Left hindlimb (tissue), 1 donor: ENCODE results near the gene CHRD.

Experiments used
- DNase-seq: peaks from one replicate; pipeline ENCODE4 v3.0.0-alpha.2; 2018

CHRD gene

DNA sequence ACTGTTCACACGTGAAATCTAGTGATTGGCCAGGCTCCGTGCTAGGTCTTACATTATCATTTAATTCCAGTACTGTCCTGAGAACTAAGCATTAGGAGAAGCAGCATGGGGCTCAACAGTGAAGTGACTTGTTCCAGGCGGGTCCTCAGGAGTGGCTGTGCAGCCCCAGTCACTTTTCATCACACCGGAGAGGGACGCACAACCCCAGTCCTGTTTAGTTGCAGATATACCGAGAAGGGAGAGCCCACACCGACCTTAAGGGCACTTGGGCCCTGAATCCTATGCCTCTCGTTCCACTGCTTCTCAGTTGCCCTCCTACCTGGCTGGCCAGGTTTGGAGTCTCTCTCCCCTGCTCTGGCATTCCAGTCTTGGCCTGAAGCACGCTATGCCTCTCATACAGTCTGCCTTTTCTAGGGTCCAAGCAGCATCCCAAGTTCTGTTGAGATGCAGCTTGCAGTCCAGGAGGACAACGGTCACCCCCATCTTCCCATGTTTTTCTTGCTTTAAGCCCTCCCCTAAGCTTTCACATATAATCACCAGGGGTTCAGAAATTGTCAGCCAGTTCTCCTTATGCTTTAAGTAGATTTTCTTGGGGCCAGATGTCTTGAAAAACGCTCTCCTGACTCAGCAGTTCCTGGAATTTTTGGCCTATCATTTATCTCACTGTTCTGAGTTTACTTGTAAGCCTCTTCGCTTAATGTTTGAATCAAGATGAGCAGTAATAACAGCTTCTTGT is 32.4 kb upstream of the CHRD start:
- DNase-seq = no peak

DNA sequence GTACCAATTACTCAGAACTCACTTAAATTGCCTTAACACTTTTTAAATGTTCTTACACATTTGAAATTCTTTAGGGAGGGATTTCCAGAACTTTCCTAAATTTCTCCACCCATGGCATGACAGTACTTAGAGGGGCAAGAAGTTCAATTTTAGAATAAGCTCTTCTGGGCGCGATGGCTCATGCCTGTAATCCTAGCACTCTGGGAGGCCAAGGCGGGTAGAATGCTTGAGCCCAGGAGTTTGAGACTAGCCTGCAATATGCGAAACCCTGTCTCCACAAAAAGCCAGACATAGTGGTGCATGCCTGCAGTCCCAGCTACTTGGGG is 31.8 kb upstream of the CHRD start:
- DNase-seq = no peak

DNA sequence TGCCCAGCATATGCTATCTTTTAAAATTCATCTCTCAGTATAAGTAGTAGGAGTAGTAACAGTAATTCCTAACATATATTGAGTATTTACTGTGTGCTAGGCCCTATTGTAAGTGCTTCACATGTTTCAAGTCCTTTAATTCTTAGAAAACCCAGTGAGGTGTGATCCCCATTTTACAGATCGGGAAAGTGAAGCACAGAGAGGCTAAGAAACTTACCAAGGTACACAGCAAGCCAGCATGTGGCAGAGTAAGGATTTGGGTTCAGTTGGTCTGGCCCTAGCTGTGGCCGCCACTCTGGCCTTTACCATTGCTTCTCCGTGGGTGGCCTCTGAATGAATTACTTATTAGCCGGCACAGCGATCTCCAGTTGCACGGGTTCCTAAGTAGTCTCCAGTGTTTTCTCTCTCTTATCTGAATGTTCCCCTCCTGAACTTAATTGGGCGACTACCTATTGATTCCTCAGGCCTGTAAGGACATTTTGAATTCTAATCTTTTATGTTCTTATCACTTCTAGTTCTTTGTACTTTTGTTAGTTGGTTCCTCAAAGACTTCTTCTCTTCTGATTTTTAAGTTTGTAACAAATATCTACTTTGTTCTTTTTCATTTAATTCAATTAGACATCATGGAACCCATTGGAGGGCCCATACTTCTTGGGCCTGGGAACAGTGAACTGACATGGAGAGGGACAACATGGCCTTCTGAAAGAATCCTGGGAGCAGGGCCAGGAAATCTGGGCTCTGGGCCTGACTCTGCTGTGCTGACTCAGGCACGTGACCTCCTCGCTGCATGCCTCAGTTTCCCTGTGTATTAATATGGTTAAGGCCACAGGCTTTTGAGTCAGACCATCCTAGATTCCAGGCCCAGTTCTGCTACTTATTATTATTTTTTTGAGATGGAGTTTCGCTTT is 30.0 kb upstream of the CHRD start:
- DNase-seq = no peak

DNA sequence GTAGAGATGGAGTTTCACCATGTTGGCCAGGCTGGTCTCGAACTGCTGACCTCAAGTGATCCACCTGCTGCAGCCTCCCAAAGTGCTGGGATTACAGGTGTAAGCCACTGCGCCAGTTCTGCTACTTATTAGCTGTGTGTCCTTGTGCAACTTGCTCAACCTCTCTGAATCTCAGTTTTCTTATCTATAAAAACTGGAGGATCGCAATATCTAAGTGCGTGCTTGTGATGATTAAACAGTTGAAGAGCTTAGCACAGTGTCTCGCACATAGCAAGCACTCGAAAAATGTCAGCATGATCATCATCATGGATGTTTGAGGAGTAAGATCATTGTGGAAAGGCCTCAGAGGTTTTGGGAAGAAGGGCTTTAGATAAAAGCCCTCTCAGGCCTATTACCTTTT is 29.2 kb upstream of the CHRD start:
- DNase-seq = no peak

DNA sequence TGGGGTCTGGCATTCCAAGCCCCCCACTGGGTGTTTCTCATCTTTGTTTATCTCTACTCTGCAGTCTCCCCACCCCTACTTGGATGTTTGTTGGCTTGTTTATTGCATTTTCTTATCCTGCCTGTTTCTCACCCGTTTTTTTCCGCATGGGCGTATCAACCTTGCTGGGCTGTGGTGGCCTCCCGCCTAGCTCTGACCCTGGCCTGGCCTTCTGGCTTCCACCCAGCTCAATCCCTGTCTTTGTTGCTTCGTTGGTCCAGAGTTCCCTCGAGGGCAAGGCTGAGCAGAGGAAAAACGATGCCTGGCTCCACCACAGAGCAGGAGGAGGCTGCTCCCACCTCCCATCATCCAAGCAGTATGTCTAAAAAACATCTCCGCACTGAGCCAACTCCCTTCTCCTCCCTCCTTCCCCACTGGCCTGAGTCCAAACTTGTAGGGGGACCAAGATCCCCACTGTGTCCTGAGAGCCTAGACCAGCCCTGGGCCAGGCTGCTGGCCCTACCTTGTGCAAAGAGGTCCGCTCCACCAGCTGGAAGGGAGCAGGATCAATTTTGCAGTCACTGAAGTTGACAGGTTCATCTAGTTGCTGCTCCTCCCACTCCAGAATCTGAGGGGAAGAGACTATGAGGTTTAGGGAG is 28.2 kb upstream of the CHRD start:
- DNase-seq = no peak

DNA sequence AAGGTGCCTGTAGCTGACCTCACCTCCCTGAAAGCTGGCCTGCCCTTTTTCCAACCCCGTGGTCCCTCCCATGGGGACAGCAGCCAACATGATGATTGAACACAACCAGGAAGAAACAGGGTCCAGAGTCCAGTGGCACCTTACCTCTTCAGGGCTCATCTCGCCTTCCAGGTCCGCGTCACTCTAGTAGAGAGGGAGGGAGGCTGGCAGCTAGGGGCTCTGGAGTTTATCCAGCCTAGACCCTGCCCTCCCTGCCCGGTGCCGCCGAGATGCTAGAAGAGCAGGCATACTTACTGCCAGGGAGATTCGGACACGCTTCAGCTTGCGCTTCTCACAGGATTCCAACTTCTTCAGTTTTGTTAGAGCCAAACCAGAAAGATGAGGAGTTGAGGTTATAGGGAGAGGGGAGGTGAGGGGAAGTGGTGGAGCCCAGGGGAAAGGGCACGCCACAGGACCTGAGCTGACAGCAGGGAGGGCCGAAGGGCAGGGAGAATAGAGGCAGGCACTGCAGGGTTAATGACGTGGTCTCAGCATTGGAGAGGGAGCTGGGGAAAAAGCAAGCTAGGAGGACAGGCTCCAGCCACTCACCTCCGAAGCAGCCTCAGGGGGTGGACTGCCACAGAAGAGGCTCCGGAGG is 27.6 kb upstream of the CHRD start:
- DNase-seq = no peak

DNA sequence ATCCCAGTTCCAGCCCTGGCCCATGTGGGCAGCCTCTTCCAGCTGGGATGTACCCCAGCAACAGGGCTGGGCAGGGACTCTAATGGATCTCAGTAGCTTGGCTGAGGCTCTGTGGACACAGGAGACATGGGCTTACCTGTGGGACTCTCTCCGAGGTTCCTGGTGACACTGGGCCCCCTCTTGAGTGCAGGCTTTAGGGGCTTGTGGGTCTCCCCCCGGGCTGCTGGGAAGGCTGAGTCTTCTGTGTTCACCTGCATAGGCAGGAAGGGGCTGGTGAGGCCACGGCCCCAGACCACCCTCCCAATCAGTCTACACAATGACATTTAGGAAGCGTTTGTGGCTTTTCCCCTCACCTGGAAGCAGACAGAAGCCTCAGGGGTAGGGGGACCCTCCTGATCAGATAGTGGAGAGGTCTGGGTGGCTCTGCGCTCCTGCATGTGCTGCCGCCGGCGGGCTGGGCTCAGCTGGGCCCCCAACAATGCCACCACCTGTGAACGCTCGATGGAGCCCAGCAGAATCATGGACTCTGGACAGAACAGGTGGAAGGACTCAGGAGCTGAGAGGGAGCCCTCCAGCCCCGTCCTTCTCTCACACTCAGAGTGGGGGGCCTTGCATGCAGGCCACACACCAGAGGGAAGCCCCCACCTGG is 26.8 kb upstream of the CHRD start:
- DNase-seq = no peak

DNA sequence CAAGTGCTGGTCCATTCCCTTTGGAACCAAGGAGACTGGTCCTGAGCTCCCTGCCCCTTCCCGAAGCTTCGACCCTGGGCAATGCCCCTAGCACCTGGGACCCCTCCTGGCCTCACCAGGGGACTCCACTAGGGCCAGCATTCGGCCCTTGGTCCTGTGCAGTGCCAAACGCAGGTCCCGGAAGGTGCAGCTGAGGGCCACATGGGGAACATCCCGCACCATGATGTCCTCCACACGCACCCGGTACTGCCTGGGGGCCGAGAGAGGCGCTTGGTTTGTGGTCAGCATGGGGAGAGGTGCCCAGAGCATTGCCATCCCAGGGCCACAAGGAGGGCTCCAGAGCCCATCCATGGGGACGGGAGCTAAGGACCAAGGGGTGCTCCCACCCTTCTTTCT is 26.3 kb upstream of the CHRD start:
- no peak for DNase-seq

DNA sequence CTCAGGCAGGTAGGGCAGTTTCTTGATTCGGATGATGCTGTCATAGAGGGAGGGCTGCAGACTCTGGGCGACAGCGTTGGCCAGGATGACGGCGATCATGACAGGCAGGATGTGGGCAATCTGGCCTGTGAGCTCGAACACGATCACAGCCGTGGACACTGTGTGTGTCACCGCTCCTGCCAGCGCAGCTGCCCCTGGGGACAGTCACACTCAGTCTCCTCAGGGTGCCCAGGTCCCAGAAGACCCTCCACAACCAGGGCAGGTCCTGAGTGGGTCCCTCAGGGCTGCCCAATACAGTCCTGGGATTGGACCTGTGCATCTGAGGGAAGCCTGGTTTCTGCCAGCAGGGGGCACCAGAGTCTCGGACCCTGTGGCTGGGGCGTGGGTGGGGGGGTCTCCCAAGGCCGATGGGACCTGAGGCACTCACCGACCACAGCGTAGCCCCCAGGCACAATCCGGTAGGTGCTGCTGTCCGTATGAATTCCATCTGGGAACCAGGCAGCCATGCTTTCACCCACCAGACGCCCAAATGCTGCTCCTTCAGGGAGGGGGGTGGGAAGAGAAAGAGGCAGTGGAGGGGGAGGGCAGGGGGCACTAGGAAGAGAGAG is 25.6 kb upstream of the CHRD start:
- no peak for DNase-seq

DNA sequence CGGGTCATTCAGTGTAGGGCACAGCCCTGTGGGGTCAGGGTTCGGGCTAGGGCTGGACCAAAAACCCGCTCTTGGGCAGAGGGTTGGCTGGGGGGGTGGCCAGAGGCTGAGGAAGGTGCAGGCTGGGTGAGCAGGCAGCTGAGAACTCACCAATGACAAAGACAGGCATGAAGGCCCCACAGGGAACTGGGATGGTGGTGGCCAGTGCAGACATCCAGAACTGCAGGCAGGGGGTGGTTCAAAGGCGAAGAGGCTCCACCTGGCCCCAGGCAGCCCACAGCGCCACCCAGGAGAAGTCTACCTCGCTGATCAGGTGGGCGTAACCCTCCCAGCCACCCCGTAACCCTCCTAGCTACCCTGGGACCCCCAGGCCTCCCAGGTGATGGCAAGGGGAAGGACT is 25.1 kb upstream of the CHRD start:
- no peak for DNase-seq

DNA sequence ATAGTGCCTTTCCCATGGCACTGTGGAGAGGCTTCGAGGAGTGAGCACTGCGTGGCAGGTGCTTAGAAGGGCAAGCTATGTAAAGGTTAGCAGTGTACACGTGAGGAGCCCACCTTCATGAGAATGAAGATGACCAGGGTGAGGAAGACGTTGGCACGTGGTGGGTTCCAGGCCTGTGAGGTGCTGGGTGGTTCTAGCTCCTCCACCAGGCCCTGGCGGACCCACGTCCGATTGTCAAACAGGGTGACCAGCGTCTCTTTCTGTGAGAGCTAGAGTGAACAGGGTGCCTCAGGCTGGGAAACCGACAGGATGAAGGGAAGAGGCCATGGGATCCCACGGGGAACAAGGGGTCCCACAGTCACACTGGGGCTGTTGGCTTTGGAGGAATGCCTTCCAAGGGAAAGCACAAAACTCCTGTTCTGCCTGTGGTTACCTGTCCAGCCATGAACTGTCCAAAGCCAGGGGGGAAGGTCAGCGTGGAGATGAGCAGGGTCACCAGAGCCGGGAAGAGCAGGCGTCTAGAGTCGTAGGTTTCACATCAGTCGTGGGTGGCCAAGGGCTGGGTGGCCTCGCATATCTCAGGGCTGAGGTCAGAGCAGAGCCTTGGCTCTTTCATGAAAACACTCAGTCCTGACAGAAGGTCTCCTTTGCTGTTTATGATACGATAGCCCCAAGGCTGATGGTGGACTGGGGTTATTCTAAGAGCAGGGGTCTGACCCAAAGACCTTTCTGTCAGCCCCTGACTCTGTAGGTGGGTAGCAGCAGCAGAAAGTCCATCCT is 24.4 kb upstream of the CHRD start:
- no peak for DNase-seq

DNA sequence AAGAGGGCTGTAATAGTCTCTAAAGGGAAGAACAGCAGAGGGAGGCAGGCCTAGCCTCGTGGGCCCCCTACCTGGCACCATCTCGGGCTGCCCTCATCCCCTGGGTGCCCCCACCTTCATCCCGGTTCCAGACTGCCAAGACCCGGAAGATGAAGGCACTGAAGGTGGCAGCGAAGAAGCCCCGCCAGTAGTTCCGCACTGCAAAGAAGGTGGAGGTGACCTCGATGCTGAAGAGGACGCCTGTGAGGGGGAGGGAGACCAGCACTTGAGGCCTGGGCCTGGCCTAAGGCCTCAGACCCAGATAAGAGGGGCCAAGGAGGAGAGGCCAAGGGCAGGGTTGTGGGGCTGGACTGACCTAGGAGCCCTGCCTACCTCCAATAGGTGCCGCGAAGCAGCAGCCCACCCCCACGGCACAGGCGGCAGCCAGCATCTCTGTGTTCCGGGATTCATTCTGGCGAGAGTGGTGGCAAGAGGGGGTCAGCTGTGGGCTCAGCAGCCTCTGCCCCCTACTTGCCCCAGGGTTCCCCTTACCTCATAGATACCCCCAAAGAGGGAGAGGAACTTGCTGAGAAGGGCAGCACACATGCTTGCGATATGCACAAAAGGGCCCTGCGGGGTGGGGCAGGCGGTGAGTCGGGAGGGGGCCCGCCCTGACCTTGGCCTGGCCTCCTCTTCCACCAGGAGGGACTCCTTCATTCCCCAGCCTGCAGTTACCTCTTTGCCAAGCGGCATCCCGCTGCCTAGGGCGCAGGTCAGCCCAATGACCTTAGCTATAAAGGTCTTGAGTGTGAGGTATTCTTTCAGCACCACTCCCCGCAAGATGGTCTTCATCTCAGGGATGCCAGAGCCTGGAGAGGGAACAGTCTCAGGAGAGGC is 22.4 kb upstream of the CHRD start:
- no peak for DNase-seq

DNA sequence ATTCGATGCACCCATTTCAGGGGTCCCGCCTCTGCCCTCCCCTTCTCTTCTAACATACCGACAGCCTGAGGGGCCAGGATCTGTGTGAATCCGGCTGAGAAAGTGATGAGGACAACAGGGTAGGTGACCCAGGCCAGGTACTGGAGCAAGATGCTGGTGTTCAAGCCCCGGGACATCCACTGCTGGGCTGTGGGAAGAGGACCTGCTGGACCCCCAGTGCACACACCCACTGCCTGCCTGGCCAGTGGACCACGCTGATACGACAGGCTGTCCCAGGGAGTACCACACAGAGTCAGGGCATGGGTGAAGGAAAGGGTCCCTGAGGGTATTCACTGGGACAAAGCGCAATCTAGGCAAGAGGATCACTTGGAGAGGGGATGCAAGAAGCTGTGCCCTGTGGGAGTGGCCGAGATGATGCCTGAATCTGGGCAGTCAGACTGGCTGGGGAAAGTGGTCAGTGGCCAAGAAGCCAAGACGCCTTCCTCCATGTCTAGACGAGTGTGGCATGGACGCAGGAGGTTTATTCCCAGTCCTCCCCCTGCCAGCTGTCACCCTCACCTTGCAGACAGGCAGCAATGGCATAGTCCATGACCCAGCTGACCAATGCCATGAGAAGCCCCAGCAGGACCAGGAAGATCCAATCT is 21.6 kb upstream of the CHRD start:
- no peak for DNase-seq

DNA sequence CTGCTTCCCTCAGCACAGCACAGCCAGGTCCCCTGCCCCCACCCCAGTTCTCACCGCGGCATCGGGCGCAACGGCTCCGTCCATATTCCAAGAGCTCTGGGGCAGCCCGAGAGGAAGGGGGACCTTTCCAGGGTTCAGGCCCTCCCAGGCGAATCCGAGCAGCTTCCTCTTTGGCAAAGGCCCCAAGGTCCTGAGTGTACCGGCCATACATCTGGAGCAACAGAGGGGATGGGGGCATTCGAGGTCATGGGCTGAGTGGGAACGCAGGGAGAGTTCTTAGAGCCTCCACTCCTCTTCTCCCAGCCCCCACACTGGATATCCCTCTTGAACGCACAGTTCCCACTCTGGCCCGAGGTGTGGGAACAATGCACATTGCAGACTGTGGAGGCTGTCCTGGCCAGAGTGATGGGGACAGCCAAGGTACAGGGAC is 20.9 kb upstream of the CHRD start:
- no peak for DNase-seq

DNA sequence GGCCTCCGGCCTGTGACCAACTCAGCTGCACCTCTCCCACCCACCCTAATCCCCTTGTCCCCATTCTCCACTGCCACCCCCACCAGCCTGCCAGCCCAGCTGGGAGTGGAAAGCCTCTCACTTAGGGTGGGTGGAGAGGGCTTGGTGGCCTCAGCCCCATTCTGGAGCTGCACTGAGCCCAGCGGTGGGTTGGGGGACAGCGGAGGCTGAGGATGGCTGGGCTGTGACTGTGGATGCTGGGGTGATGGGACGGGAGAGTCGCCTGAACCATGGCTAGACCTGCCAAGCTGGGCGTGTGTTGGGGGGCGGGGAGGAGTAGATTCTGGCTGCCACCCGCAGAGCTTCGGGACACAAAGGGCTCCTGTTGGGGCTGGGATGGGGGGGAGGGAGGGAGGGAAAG is 20.2 kb upstream of the CHRD start:
- no peak for DNase-seq

DNA sequence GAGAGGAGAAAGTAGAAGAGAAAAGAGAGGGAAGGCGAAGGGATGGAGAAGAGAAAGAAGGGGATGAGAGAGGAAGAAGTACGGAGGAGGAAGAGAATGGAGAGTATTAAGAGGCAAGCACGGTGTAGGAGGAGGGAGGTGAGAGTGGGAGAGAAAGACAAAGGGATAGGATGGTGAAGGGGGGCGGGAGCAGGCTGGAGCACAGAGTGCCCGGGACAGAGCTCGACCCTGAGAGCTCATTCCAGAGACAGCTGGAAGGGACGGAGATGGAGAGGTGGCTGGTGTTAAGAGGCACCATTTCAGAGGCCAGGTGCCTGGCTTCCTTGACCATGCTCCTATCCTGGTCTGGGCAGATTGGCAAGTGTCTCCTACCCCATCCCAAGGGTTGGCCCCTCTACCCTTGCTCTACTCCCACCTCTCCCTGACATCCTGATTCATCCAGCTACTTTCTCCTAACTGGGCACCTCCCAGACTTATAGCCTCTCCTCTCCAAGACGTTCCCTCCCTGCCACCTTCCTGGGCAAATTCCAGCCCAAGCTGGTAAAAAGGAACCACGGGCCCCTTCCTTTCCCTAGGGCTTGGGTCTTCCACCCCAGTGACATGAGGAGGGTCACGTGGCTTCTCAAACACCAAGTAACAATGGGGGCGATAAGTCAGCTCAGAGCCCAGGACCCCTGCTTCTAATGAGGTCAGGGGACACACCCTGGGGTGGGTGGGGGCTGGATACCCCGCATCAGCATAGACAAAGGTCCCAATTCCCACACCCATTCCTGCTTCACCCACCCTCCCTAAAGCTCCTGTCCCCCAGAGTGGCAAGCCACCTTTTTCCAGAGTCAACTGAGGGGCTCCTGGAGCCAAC is 19.6 kb upstream of the CHRD start:
- no peak for DNase-seq

DNA sequence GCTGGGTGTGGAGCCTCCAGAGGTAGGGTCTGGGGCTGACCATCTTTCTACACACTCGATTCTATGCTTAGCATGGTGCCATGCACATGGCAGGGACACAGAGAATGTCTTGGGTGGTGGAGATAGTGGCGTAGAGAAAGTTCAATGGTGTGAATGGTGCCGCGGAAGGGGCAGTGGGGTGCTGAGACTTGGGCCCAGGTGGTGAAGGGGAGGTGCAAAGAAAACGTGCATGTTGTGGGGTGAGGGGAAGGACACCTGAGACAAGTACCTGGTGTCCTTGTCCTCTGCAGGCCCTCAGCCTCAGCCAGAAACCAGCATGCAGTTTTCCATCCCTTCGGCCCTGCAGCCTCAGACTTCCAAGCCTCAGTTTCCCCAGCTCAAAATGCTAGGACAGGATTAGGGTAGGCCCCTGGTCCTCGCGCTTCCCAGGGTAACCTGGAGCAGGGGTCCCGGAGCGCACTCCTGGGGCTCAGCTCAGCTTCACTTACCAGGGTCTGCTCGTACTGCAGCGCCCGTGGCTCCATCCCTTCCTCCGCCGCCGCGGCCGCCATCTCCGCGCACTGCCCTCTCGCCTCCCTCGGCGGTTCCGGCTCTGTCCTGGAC is 18.8 kb upstream of the CHRD start:
- DNase-seq = no peak

DNA sequence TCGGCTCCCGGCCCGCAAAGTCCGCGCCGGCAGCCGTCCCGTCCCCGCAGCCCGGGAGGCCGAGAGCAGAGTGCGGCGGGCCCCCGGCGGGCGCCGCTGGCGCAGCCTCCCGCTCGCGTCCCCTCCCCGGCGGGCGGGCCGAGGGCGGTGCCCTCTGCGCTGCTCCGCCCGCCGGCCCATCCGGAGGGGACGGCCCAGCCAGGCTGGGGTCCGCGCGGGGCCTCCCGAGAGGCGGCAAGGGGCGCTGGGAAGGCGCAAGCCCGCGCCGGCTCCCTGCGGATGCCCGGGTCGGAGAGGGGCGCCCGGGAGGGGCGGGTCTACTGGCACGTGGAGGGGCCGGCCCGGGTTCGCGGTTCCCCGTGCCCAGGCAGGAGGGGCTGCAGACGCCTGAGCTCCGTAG is 18.3 kb upstream of the CHRD start, which contains the start of the genes CLCN2 and POLR2H:
CLCN2 (minus strand) TSS at position 74 of the 400 bp plus-strand sequence. CDS start 126 bp downstream, outside the sequence.
POLR2H (plus strand) TSS at position 179 of the 400 bp plus-strand sequence. CDS start 1,783 bp downstream, outside the sequence.
- DNase-seq = peak; percentile 82
